Esophagus muscularis mucosa (tissue), 4 donors: ENCODE data around the gene IGSF23.

Experiments used
- CTCF ChIP-seq, 3 experiments: fragments of 200-600 bp in 2 of 3; fragments of 450-650 bp in 1 of 3; sonication (generic) in 2 of 3; IDR thresholded peaks; one replicate each; pipeline ENCODE4 v1.5.1; 2017 to 2019; ENCODE audit warnings: antibody characterized with exemption in 3 of 3, mild to moderate bottlenecking in 2 of 3, moderate library complexity in 1 of 3
- EP300 ChIP-seq: sonication (generic); formaldehyde crosslinking; IDR thresholded peaks from one replicate; pipeline ENCODE4 v1.6.1; 2017; ENCODE audit warnings: antibody characterized with exemption
- POLR2A ChIP-seq: fragments of 450-650 bp; IDR thresholded peaks from one replicate; pipeline ENCODE4 v1.6.1; 2017; ENCODE audit warnings: antibody characterized with exemption, moderate library complexity, mild to moderate bottlenecking, low read depth
- POLR2AphosphoS5 ChIP-seq, 2 donors: sonication (generic); formaldehyde crosslinking; IDR thresholded peaks; one replicate each; pipeline ENCODE4 v1.6.1; 2017; ENCODE audit warnings: antibody characterized with exemption in 2 of 2

- TF ChIP-seq CTCF (IDR thresholded peaks at IDR 0.05) (no peak), POLR2A (no peak), POLR2AphosphoS5 (IDR thresholded peaks at IDR 0.05) (no peak), EP300 (no peak)
These were observed 16.8 kb upstream of the IGSF23 start for GRCh38 chr19:44596428-44597130.
